BLaER1 (cell line): ENCODE data around the gene ARSG.
A peak's percentile ranks its signal among the peaks of the same experiment; 100 is the strongest.
"Not testable (repeated sequence)": the region's sequence is repeated elsewhere in the genome, so short reads cannot be mapped to it uniquely, and the experiment has no call there.

ENCODE experiments used
- H3K27ac ChIP-seq: shearing (Covaris generic); formaldehyde crosslinking; 2 replicates; pipeline ENCODE4 v1.8.1; 2022
- H3K27me3 ChIP-seq: shearing (Covaris generic); formaldehyde crosslinking; 2 replicates; pipeline ENCODE4 v1.8.1; 2022
- H3K36me3 ChIP-seq: shearing (Covaris generic); formaldehyde crosslinking; 2 replicates; pipeline ENCODE4 v1.8.1; 2022
- H3K4me1 ChIP-seq: shearing (Covaris generic); formaldehyde crosslinking; 2 replicates; pipeline ENCODE4 v1.8.1; 2022
- H3K4me2 ChIP-seq: shearing (Covaris generic); formaldehyde crosslinking; 2 replicates; pipeline ENCODE4 v1.8.1; 2022
- H3K4me3 ChIP-seq: shearing (Covaris generic); formaldehyde crosslinking; 2 replicates; pipeline ENCODE4 v1.8.1; 2022
- H3K9ac ChIP-seq: shearing (Covaris generic); formaldehyde crosslinking; 2 replicates; pipeline ENCODE4 v1.8.1; 2022
- H3K9me3 ChIP-seq: shearing (Covaris generic); formaldehyde crosslinking; 2 replicates; pipeline ENCODE4 v1.8.1; 2022
- H4K20me1 ChIP-seq: shearing (Covaris generic); formaldehyde crosslinking; 2 replicates; pipeline ENCODE4 v1.8.1; 2022
- Cebpa-rat ChIP-seq: shearing (Covaris generic); IDR thresholded peaks from 2 replicates; pipeline ENCODE4 v1.8.1; 2022

The ARSG gene

GRCh38 chr17:68398691-68399637, 107.7 kb downstream of the ARSG start:
- no peaks in the 10 kb centered on the region for H4K20me1 ChIP-seq
- peak; percentile 84 for TF ChIP-seq Cebpa-rat
- peaks cover 55% of the 10 kb centered on the region for H3K4me1 ChIP-seq
- peaks cover 18% of the 10 kb centered on the region for H3K9me3 ChIP-seq
- 0 out of 2 replicates have a peak overlapping the region, but pooled peaks have one; percentile 12 for H3K4me3 ChIP-seq
- peak overlapping the region; percentile 81 for H3K4me2 ChIP-seq
- H3K27ac ChIP-seq = peak overlapping the region; percentile 86
- peak overlapping the region; percentile 75 for H3K9ac ChIP-seq
- no peaks in the 10 kb centered on the region for H3K27me3 ChIP-seq
- peaks cover 6% of the 10 kb centered on the region; the same call in 1 of the 2 replicates for H3K36me3 ChIP-seq

- peak overlapping the region; percentile 75 for H3K9ac ChIP-seq
- no peak for TF ChIP-seq Cebpa-rat
- peak overlapping the region; percentile 81 for H3K4me2 ChIP-seq
Observed at GRCh38 chr17:68399638-68400403, 108.5 kb downstream of the ARSG start.

GRCh38 chr17:68400404-68400735, 109.1 kb downstream of the ARSG start:
- H3K27ac ChIP-seq = 0 out of 2 replicates have a peak overlapping the region, but pooled peaks have one; percentile 14
- peak overlapping the region; percentile 81 for H3K4me2 ChIP-seq
- no peak for TF ChIP-seq Cebpa-rat
- H3K9ac ChIP-seq = no peak overlapping the region
- no peaks in the 10 kb centered on the region for H4K20me1 ChIP-seq
- H3K27me3 ChIP-seq = no peaks in the 10 kb centered on the region
- peaks cover 5% of the 10 kb centered on the region for H3K9me3 ChIP-seq
- H3K4me3 ChIP-seq = no peak overlapping the region
- peaks cover 55% of the 10 kb centered on the region for H3K4me1 ChIP-seq
- H3K36me3 ChIP-seq = no peaks in the 10 kb centered on the region

More at GRCh38 chr17:68399638-68400403, 108.5 kb downstream of the ARSG start:
- Histone ChIP-seq H3K4me3 (no peak overlapping the region), H3K27ac (peak overlapping the region; percentile 86), H3K36me3 (peaks cover 4% of the 10 kb centered on the region; the same call in 1 of the 2 replicates), H3K4me1 (peaks cover 55% of the 10 kb centered on the region), H3K9me3 (peaks cover 10% of the 10 kb centered on the region), H3K27me3 (no peaks in the 10 kb centered on the region), H4K20me1 (no peaks in the 10 kb centered on the region)

- peaks cover 10% of the 10 kb centered on the region for H3K9me3 ChIP-seq
- H3K36me3 ChIP-seq = no peaks in the 10 kb centered on the region
- no peak overlapping the region for H3K27ac ChIP-seq
- no peaks in the 10 kb centered on the region for H3K27me3 ChIP-seq
- H3K4me3 ChIP-seq = no peak overlapping the region
- H3K4me2 ChIP-seq = no peak overlapping the region
- no peaks in the 10 kb centered on the region for H4K20me1 ChIP-seq
- TF ChIP-seq Cebpa-rat = no peak
- no peak overlapping the region for H3K9ac ChIP-seq
- peaks cover 52% of the 10 kb centered on the region for H3K4me1 ChIP-seq
Observed at GRCh38 chr17:68401288-68401687, 110.0 kb downstream of the ARSG start.

GRCh38 chr17:68403122-68403521, 111.8 kb downstream of the ARSG start:
- Histone ChIP-seq H3K4me3 (no peak overlapping the region), H4K20me1 (no peaks in the 10 kb centered on the region), H3K36me3 (no peaks in the 10 kb centered on the region), H3K4me2 (no peak overlapping the region), H3K27me3 (no peaks in the 10 kb centered on the region), H3K27ac (no peak overlapping the region), H3K9ac (no peak overlapping the region), H3K4me1 (peaks cover 34% of the 10 kb centered on the region), H3K9me3 (peaks cover 14% of the 10 kb centered on the region)
- no peak for TF ChIP-seq Cebpa-rat

GRCh38 chr17:68403837-68404236, 112.5 kb downstream of the ARSG start:
- H3K27me3 ChIP-seq, H3K36me3 ChIP-seq, H4K20me1 ChIP-seq, H3K9ac ChIP-seq, H3K4me3 ChIP-seq, H3K4me2 ChIP-seq, H3K27ac ChIP-seq: not testable (repeated sequence)
- Histone ChIP-seq H3K4me1 (peaks cover 26% of the 10 kb centered on the region), H3K9me3 (peaks cover 14% of the 10 kb centered on the region)

- H3K27me3 ChIP-seq, H3K9ac ChIP-seq, H3K4me2 ChIP-seq, H4K20me1 ChIP-seq, H3K4me1 ChIP-seq, H3K36me3 ChIP-seq, H3K4me3 ChIP-seq, H3K27ac ChIP-seq: not testable (repeated sequence)
- H3K9me3 ChIP-seq = peaks cover 14% of the 10 kb centered on the region
Observed at GRCh38 chr17:68407656-68408055, 116.4 kb downstream of the ARSG start.

GRCh38 chr17:68413597-68414560, 122.6 kb downstream of the ARSG start:
- Histone ChIP-seq H3K9me3 (peaks cover 15% of the 10 kb centered on the region), H3K4me2 (peak overlapping the region; percentile 57), H3K4me3 (peak overlapping the region; percentile 59)
- H3K9ac ChIP-seq, H3K4me1 ChIP-seq, H4K20me1 ChIP-seq, H3K27ac ChIP-seq, H3K36me3 ChIP-seq, H3K27me3 ChIP-seq: not testable (repeated sequence)

- not testable (repeated sequence) for H3K9ac ChIP-seq, H3K4me1 ChIP-seq, H4K20me1 ChIP-seq, H3K27ac ChIP-seq, H3K27me3 ChIP-seq, H3K4me3 ChIP-seq, H3K4me2 ChIP-seq, H3K36me3 ChIP-seq
- peaks cover 15% of the 10 kb centered on the region for H3K9me3 ChIP-seq
Observed at GRCh38 chr17:68414901-68415300, 123.6 kb downstream of the ARSG start.
